GM21786 (cell line): ENCODE measurements around the gene VRK2.
"Not testable (repeated sequence)": the region's sequence is repeated elsewhere in the genome, so short reads cannot be mapped to it uniquely, and the experiment has no call there.

Source experiments
- ATAC-seq: cut with Tn5 transposase; IDR thresholded peaks from one replicate; pipeline ENCODE4 v1.9.1; 2021; ENCODE audit not compliant: unreplicated experiment

The VRK2 gene

GRCh38 chr2:58156780-58157179 lies 110.2 kb downstream of the VRK2 start:
- no peak for ATAC-seq

- no peak for ATAC-seq
Measured at GRCh38 chr2:58157754-58158153, 111.1 kb downstream of the VRK2 start.

- no peak for ATAC-seq
Measured at GRCh38 chr2:58158481-58158880, 111.9 kb downstream of the VRK2 start.

- no peak for ATAC-seq
Measured at GRCh38 chr2:58163913-58164312, 117.3 kb downstream of the VRK2 start.

- ATAC-seq, result not testable (repeated sequence)
Measured at GRCh38 chr2:58168130-58168529, 121.5 kb downstream of the VRK2 start.

GRCh38 chr2:58169845-58170244 lies 123.2 kb downstream of the VRK2 start:
- ATAC-seq, result not testable (repeated sequence)

GRCh38 chr2:58170334-58170933 lies 123.8 kb downstream of the VRK2 start:
- ATAC-seq, result not testable (repeated sequence)

- ATAC-seq, result not testable (repeated sequence)
Measured at GRCh38 chr2:58171831-58172230, 125.2 kb downstream of the VRK2 start.

GRCh38 chr2:58177187-58177586 lies 130.6 kb downstream of the VRK2 start:
- not testable (repeated sequence) for ATAC-seq

GRCh38 chr2:58180175-58180574 lies 133.6 kb downstream of the VRK2 start:
- not testable (repeated sequence) for ATAC-seq

GRCh38 chr2:58180635-58181034 lies 134.0 kb downstream of the VRK2 start:
- ATAC-seq, result no peak

GRCh38 chr2:58182527-58182926 lies 135.9 kb downstream of the VRK2 start:
- no peak for ATAC-seq

GRCh38 chr2:58186501-58186900 lies 139.9 kb downstream of the VRK2 start:
- ATAC-seq, result no peak

GRCh38 chr2:58187022-58187421 lies 140.4 kb downstream of the VRK2 start:
- ATAC-seq, result not testable (repeated sequence)

GRCh38 chr2:58194458-58194857 lies 147.9 kb downstream of the VRK2 start:
- ATAC-seq, result no peak

GRCh38 chr2:58195662-58196061 lies 149.1 kb downstream of the VRK2 start:
- ATAC-seq, result no peak

GRCh38 chr2:58197894-58198293 lies 151.3 kb downstream of the VRK2 start:
- ATAC-seq, result no peak

- no peak for ATAC-seq
Measured at GRCh38 chr2:58202404-58202803, 155.8 kb downstream of the VRK2 start.

- ATAC-seq, result no peak
Measured at GRCh38 chr2:58203018-58203417, 156.4 kb downstream of the VRK2 start.

- no peak for ATAC-seq
Measured at GRCh38 chr2:58204195-58204959, 157.8 kb downstream of the VRK2 start.

GRCh38 chr2:58206785-58207184 lies 160.2 kb downstream of the VRK2 start:
- ATAC-seq, result no peak

- no peak for ATAC-seq
Measured at GRCh38 chr2:58207189-58207588, 160.6 kb downstream of the VRK2 start.
